Naive thymus-derived CD4-positive, alpha-beta T cell (primary cell): Measurements from ENCODE around the gene OVCH1. TPM values are rescaled to one million over a fixed set of nuclear protein-coding genes. Genes with fewer than 3 reads are reported as not detected.

Experiments
- ATAC-seq: fragments of 150-1000 bp; cut with Tn5 transposase; 2 replicates; pipeline ENCODE4 v1.10.0; 2021; ENCODE audit warnings: mild to moderate bottlenecking, moderate library complexity
- CTCF ChIA-PET: fragments of 350-600 bp; sonication (Branson Sonifier 250); formaldehyde crosslinking; loops from one replicate; lab custom pipeline; 2021; ENCODE audit warnings: antibody characterized with exemption; lab: Charles Lee
- POLR2A ChIA-PET: fragments of 350-600 bp; sonication (Branson Sonifier 250); formaldehyde crosslinking; loops from one replicate; lab custom pipeline; 2021; ENCODE audit warnings: antibody characterized with exemption, inconsistent platforms; lab: Charles Lee
- DNase-seq, 9 donors: peaks; one replicate each; pipeline versions ENCODE4 v3.0.0 to v3.0.0-alpha.2; 2020 to 2022; ENCODE audit warnings: mixed read lengths in 1 of 9
- H3K27ac ChIP-seq: one replicate; pipeline ENCODE4 v1.7.0; 2013; ENCODE audit warnings: mild to moderate bottlenecking, low read depth, low read length, moderate library complexity
- H3K27me3 ChIP-seq, 2 donors: one replicate each; pipeline ENCODE4 v1.7.0; 2013; ENCODE audit warnings: low read length in 2 of 2, mild to moderate bottlenecking in 2 of 2, moderate library complexity in 2 of 2; ENCODE audit not compliant: control insufficient read depth in 2 of 2, insufficient read depth in 2 of 2
- H3K36me3 ChIP-seq, 3 experiments: 1 replicate in 2 of 3; 2 replicates in 1 of 3; pipeline ENCODE4 v1.7.0; 2013; ENCODE audit warnings: low read length in 3 of 3, mild to moderate bottlenecking in 3 of 3, moderate library complexity in 1 of 3; ENCODE audit not compliant: insufficient read depth in 3 of 3, control insufficient read depth in 2 of 3
- H3K4me1 ChIP-seq, 2 donors: one replicate each; pipeline ENCODE4 v1.7.0; 2013; ENCODE audit warnings: low read length in 2 of 2, mild to moderate bottlenecking in 2 of 2, moderate library complexity in 1 of 2; ENCODE audit not compliant: control insufficient read depth in 2 of 2, insufficient read depth in 2 of 2
- H3K4me3 ChIP-seq: 2 replicates; pipeline ENCODE4 v1.7.0; 2013; ENCODE audit warnings: mild to moderate bottlenecking, low read length
- H3K9me3 ChIP-seq, 3 experiments: 1 replicate in 2 of 3; 2 replicates in 1 of 3; pipeline ENCODE4 v1.7.0; 2013; ENCODE audit warnings: low read length in 3 of 3; ENCODE audit not compliant: control insufficient read depth in 2 of 3
- H3K27ac Mint-ChIP-seq, 9 donors: one replicate each; pipeline ENCODE4 v1.8.0; 2020 to 2022; ENCODE audit warnings: mixed read lengths in 9 of 9, mild to moderate bottlenecking in 8 of 9, moderate library complexity in 5 of 9, inconsistent platforms in 2 of 9
- H3K27me3 Mint-ChIP-seq, 5 donors: one replicate each; pipeline ENCODE4 v1.8.0; 2021 to 2022; ENCODE audit warnings: mixed read lengths in 5 of 5, mild to moderate bottlenecking in 1 of 5
- H3K36me3 Mint-ChIP-seq, 5 donors: one replicate each; pipeline ENCODE4 v1.8.0; 2020 to 2022; ENCODE audit warnings: mixed read lengths in 5 of 5, mild to moderate bottlenecking in 3 of 5, inconsistent platforms in 1 of 5
- H3K4me1 Mint-ChIP-seq, 7 donors: one replicate each; pipeline ENCODE4 v1.8.0; 2020 to 2022; ENCODE audit warnings: mixed read lengths in 7 of 7, mild to moderate bottlenecking in 3 of 7, inconsistent platforms in 1 of 7
- H3K4me3 Mint-ChIP-seq, 10 donors: one replicate each; pipeline ENCODE4 v1.8.0; 2020 to 2022; ENCODE audit warnings: mild to moderate bottlenecking in 10 of 10, mixed read lengths in 10 of 10, moderate library complexity in 6 of 10, inconsistent platforms in 2 of 10
- H3K9me3 Mint-ChIP-seq, 11 donors: one replicate each; pipeline ENCODE4 v1.8.0; 2020 to 2022; ENCODE audit warnings: mixed read lengths in 11 of 11, mild to moderate bottlenecking in 4 of 11, inconsistent platforms in 1 of 11, moderate library complexity in 1 of 11
- intact Hi-C, 2 donors: fragments of 100-400 bp; cut with micrococcal nuclease; formaldehyde crosslinking; loops; one replicate each; pipeline ENCODE4 v1.15.1; 2023
- polyA plus RNA-seq, 2 donors: library from polyadenylated mRNA; unstranded; fragments of 300-500 nt; fragmentation: Illumina TruSeq; gene quantifications; one replicate each; pipeline ENCODE4 v1.2.3, GENCODE V29; 2021
- total RNA-seq, 6 experiments: library from RNA in 5 of 6; stranded (reverse) in 5 of 6; gene quantifications; 1 replicate in 5 of 6; 2 replicates in 1 of 6; pipeline ENCODE4 v1.2.3 and lab custom pipeline; 2021 to 2026

OVCH1 gene
- total and polyA plus RNA-seq, 7 experiments from 2014 or later = not detected

GRCh38 chr12:29428633-29429032 lies 68.9 kb downstream of the OVCH1 start:
- POLR2A ChIA-PET = no interaction called here
- H3K27me3 Mint-ChIP-seq = peaks cover 0 to 16% (median 10%) of the 10 kb centered on the region in 5 donors
- intact Hi-C loops = loop anchor here in 1 of 2 donors (1.0 to 5.0 kb wide), 6 partner anchors 47 to 355 kb away; partner anchors contain the start of gene ERGIC2
- no peak overlapping the region for H3K4me3 Mint-ChIP-seq
- peak; percentile 84 for ATAC-seq
- Histone ChIP-seq H3K9me3 (no peaks in the 10 kb centered on the region), H3K36me3 (no peaks in the 10 kb centered on the region), H3K27ac (no peak overlapping the region), H3K4me1 (no peaks in the 10 kb centered on the region), H3K4me3 (no peak overlapping the region), H3K27me3 (no peaks in the 10 kb centered on the region)
- no peak overlapping the region for H3K27ac Mint-ChIP-seq
- no peak for DNase-seq
- H3K9me3 Mint-ChIP-seq = peaks cover 0 to 2% (median under 1%) of the 10 kb centered on the region in 11 donors
- CTCF ChIA-PET = interaction anchor here (0.6 to 1.1 kb wide), 2 partner anchors 53 to 338 kb away, joined by 3 read pairs; no protein-coding TSS in a partner anchor
- H3K4me1 Mint-ChIP-seq = peaks cover 0 to 5% (median 0%) of the 10 kb centered on the region in 7 donors
- no peaks in the 10 kb centered on the region for H3K36me3 Mint-ChIP-seq

- H3K4me3 Mint-ChIP-seq = no peak overlapping the region
- intact Hi-C loops = loop anchor here in 1 of 2 donors (1.0 to 5.0 kb wide), 6 partner anchors 47 to 355 kb away; partner anchors contain the start of gene ERGIC2
- H3K27ac Mint-ChIP-seq = no peak overlapping the region
- ChIA-PET CTCF (interaction anchor here (0.8 to 1.4 kb wide), 5 partner anchors 8 to 119 kb away, joined by 3 to 4 read pairs (median 3); no protein-coding TSS in a partner anchor), POLR2A (interaction anchor here (0.9 kb wide), 1 partner anchor 46 kb away, joined by 3 read pairs; no protein-coding TSS in a partner anchor)
- peaks cover 0 to 5% (median 0%) of the 10 kb centered on the region in 7 donors for H3K4me1 Mint-ChIP-seq
- H3K27ac ChIP-seq = no peak overlapping the region
- H3K4me1 ChIP-seq = no peaks in the 10 kb centered on the region
- H3K27me3 Mint-ChIP-seq = peaks cover 3 to 20% (median 10%) of the 10 kb centered on the region in 5 donors
- ATAC-seq (peak; percentile 76), DNase-seq (peak in 4 of 9 donors; percentile 6 to 28 (median 22))
- no peaks in the 10 kb centered on the region for H3K9me3 ChIP-seq
- no peaks in the 10 kb centered on the region for H3K36me3 ChIP-seq
- H3K36me3 Mint-ChIP-seq = no peaks in the 10 kb centered on the region
- H3K9me3 Mint-ChIP-seq = peaks cover 0 to 8% (median 2%) of the 10 kb centered on the region in 11 donors
- no peak overlapping the region for H3K4me3 ChIP-seq
- no peaks in the 10 kb centered on the region for H3K27me3 ChIP-seq
These were observed 69.5 kb downstream of the OVCH1 start for GRCh38 chr12:29427964-29428363.

GRCh38 chr12:29426498-29426897 lies 71.0 kb downstream of the OVCH1 start:
- Mint-ChIP-seq H3K4me3 (no peak overlapping the region), H3K27ac (no peak overlapping the region), H3K4me1 (peaks cover 0 to 5% (median 0%) of the 10 kb centered on the region in 7 donors), H3K36me3 (no peaks in the 10 kb centered on the region), H3K9me3 (peaks cover 0 to 8% (median 0%) of the 10 kb centered on the region in 11 donors), H3K27me3 (peaks cover 8 to 20% (median 12%) of the 10 kb centered on the region in 5 donors)
- Histone ChIP-seq H3K4me3 (no peak overlapping the region), H3K9me3 (no peaks in the 10 kb centered on the region), H3K27me3 (no peaks in the 10 kb centered on the region), H3K27ac (no peak overlapping the region), H3K4me1 (no peaks in the 10 kb centered on the region), H3K36me3 (no peaks in the 10 kb centered on the region)
- POLR2A ChIA-PET = no interaction called here
- CTCF ChIA-PET = no interaction called here
- no peak for ATAC-seq
- no peak for DNase-seq
- intact Hi-C loops = loop anchor here in 1 of 2 donors (5.0 kb wide), 1 partner anchor 339 kb away; no protein-coding TSS in a partner anchor

GRCh38 chr12:29425722-29426121 lies 71.8 kb downstream of the OVCH1 start:
- ChIA-PET CTCF (interaction anchor here (0.5 kb wide), 1 partner anchor 39 kb away, joined by 5 read pairs; no protein-coding TSS in a partner anchor), POLR2A (no interaction called here)
- Mint-ChIP-seq H3K27ac (no peak overlapping the region), H3K4me1 (peaks cover 0 to 5% (median 0%) of the 10 kb centered on the region in 7 donors), H3K36me3 (no peaks in the 10 kb centered on the region), H3K27me3 (peaks cover 7 to 20% (median 12%) of the 10 kb centered on the region in 5 donors), H3K9me3 (peaks cover 0 to 8% (median 0%) of the 10 kb centered on the region in 11 donors), H3K4me3 (no peak overlapping the region)
- Histone ChIP-seq H3K4me1 (no peaks in the 10 kb centered on the region), H3K4me3 (no peak overlapping the region), H3K27ac (no peak overlapping the region), H3K36me3 (no peaks in the 10 kb centered on the region), H3K9me3 (no peaks in the 10 kb centered on the region), H3K27me3 (no peaks in the 10 kb centered on the region)
- ATAC-seq (no peak), DNase-seq (no peak)
- intact Hi-C loops = loop anchor here in 1 of 2 donors (5.0 kb wide), 1 partner anchor 338 kb away; no protein-coding TSS in a partner anchor

- Histone ChIP-seq H3K27ac (no peak overlapping the region), H3K36me3 (no peaks in the 10 kb centered on the region)
These were observed 80.7 kb downstream of the OVCH1 start for GRCh38 chr12:29416748-29417147.

GRCh38 chr12:29415111-29415510 lies 82.4 kb downstream of the OVCH1 start:
- H3K9me3 Mint-ChIP-seq = peaks cover 0 to 11% (median 0%) of the 10 kb centered on the region in 11 donors
- intact Hi-C loops = no loop called here
- H3K4me1 Mint-ChIP-seq = no peaks in the 10 kb centered on the region
- ChIA-PET POLR2A (no interaction called here), CTCF (no interaction called here)
- H3K27ac Mint-ChIP-seq = no peak overlapping the region
- DNase-seq = no peak
- H3K9me3 ChIP-seq = no peaks in the 10 kb centered on the region
- no peak for ATAC-seq
- peaks cover 24 to 45% (median 35%) of the 10 kb centered on the region in 5 donors for H3K27me3 Mint-ChIP-seq
- no peak overlapping the region for H3K4me3 Mint-ChIP-seq
- no peaks in the 10 kb centered on the region for H3K4me1 ChIP-seq
- H3K4me3 ChIP-seq = no peak overlapping the region
- H3K36me3 Mint-ChIP-seq = no peaks in the 10 kb centered on the region
- H3K27me3 ChIP-seq = peaks cover 0 to 5% of the 10 kb centered on the region in 2 donors
- H3K36me3 ChIP-seq = no peaks in the 10 kb centered on the region
- H3K27ac ChIP-seq = no peak overlapping the region

More at GRCh38 chr12:29416748-29417147, 80.7 kb downstream of the OVCH1 start:
- H3K27ac Mint-ChIP-seq = no peak overlapping the region
- H3K36me3 Mint-ChIP-seq = no peaks in the 10 kb centered on the region
- ChIA-PET POLR2A (no interaction called here), CTCF (no interaction called here)
- Histone ChIP-seq H3K4me1 (no peaks in the 10 kb centered on the region), H3K27me3 (peaks cover 0 to 5% of the 10 kb centered on the region in 2 donors), H3K4me3 (no peak overlapping the region), H3K9me3 (no peaks in the 10 kb centered on the region)
- ATAC-seq (no peak), DNase-seq (no peak)
- peaks cover 22 to 42% (median 35%) of the 10 kb centered on the region in 5 donors for H3K27me3 Mint-ChIP-seq
- intact Hi-C loops = no loop called here
- H3K4me3 Mint-ChIP-seq = no peak overlapping the region
- H3K4me1 Mint-ChIP-seq = no peaks in the 10 kb centered on the region
- peaks cover 0 to 8% (median 0%) of the 10 kb centered on the region in 11 donors for H3K9me3 Mint-ChIP-seq
